SU-DHL-6 (cell line): ENCODE measurements around the gene RAB1B.

Experiments used
- H2AFZ ChIP-seq: fragments of 200-600 bp; sonication (generic); 2 replicates; pipeline ENCODE4 v1.6.1; 2014; ENCODE audit warnings: low read depth, mild to moderate bottlenecking, moderate library complexity, mixed read lengths, antibody characterized with exemption, low read length; ENCODE audit not compliant: severe bottlenecking
- H3F3A ChIP-seq: fragments of 200-600 bp; shearing (Covaris generic); 2 replicates; pipeline ENCODE4 v1.6.0; 2016; ENCODE audit warnings: antibody characterized with exemption, mild to moderate bottlenecking; ENCODE audit not compliant: insufficient read depth
- H3K27ac ChIP-seq: fragments of 200-600 bp; sonication (generic); 2 replicates; pipeline ENCODE4 v1.5.1; 2016; ENCODE audit warnings: low read depth, mild to moderate bottlenecking, low read length, moderate library complexity, mixed read lengths
- H3K27me3 ChIP-seq: fragments of 200-600 bp; sonication (generic), shearing (Covaris generic); 2 replicates; pipeline ENCODE4 v1.6.0; 2014; ENCODE audit warnings: mild to moderate bottlenecking, low read length
- H3K36me3 ChIP-seq: fragments of 200-600 bp; sonication (generic); 2 replicates; pipeline ENCODE4 v1.6.1; 2014; ENCODE audit warnings: mild to moderate bottlenecking, low read length, mixed read lengths
- H3K4me2 ChIP-seq: fragments of 300-600, 200-600 bp; shearing (Covaris generic), sonication (generic); 2 replicates; pipeline ENCODE4 v1.6.0; 2014; ENCODE audit warnings: low read length, low read depth, mild to moderate bottlenecking; ENCODE audit not compliant: poor library complexity, severe bottlenecking
- H3K4me3 ChIP-seq: fragments of 200-600 bp; sonication (generic); 2 replicates; pipeline ENCODE4 v1.5.1; 2014; ENCODE audit warnings: antibody characterized with exemption, low read length, mild to moderate bottlenecking, mixed read lengths; ENCODE audit not compliant: insufficient read depth, poor library complexity, severe bottlenecking
- H3K79me2 ChIP-seq: fragments of 200-600 bp; sonication (generic); 2 replicates; pipeline ENCODE4 v1.6.1; 2014; ENCODE audit warnings: mild to moderate bottlenecking, low read length, moderate library complexity; ENCODE audit not compliant: insufficient read depth
- H3K9ac ChIP-seq: fragments of 200-600 bp; sonication (generic); 2 replicates; pipeline ENCODE4 v1.7.0; 2014; ENCODE audit warnings: mild to moderate bottlenecking, low read length
- H3K9me2 ChIP-seq: fragments of 200-600 bp; sonication (generic); replicated peaks from 2 replicates; pipeline ENCODE4 v1.6.1; 2014; ENCODE audit warnings: low read length; ENCODE audit not compliant: insufficient read depth
- H3K9me3 ChIP-seq: fragments of 200-600 bp; sonication (generic); 2 replicates; pipeline ENCODE4 v1.6.1; 2014; ENCODE audit warnings: low read length, mixed read lengths; ENCODE audit not compliant: insufficient read depth
- H4K20me1 ChIP-seq: fragments of 200-600 bp; sonication (generic); 2 replicates; pipeline ENCODE4 v1.6.1; 2014; ENCODE audit warnings: low read depth, mild to moderate bottlenecking, antibody characterized with exemption, low read length, moderate library complexity, mixed read lengths
- EZH2phosphoT487 ChIP-seq: fragments of 200-600 bp; sonication (generic), shearing (Covaris generic); conservative IDR thresholded peaks from 2 replicates; pipeline ENCODE4 v1.6.1; 2018; ENCODE audit warnings: mild to moderate bottlenecking, antibody characterized with exemption, low read length, moderate library complexity, mixed read lengths
- TF ChIP-seq, protein P1 (sequence below): fragments of 200-600 bp; sonication (generic); IDR thresholded peaks from one replicate; pipeline ENCODE4 v1.5.1; 2017; ENCODE audit warnings: antibody characterized with exemption, mild to moderate bottlenecking, low read length, moderate library complexity; ENCODE audit not compliant: insufficient read depth, poor library complexity, severe bottlenecking

Gene RAB1B

DNA sequence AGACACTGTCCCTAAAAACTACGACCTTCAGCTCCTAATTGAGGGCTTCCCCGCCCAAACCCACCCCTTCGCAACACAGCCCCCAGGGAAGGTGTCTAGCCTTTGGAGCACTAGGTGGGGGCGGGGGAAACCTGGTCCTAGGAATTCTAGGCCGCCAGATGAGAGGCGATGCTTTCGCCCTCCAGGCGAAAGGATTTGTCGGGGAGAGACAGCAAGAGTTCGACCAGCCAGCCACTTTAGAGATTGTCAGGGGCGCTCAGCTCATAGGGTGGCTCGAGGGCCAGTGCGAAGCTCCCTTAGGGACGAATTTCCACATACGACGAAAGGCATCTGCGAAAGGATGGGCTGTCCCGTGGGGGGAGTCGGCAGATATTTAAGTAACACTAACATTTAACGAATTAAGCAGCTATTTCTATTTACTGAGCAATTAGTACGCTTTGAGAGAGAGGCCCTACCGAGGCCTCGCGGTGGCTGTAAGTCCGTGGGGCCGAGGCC, 43.1 kb downstream of the RAB1B start:
- Histone ChIP-seq H4K20me1 (no peaks in the 10 kb centered on the region), H3K27me3 (no peaks in the 10 kb centered on the region), H3K79me2 (no peaks in the 10 kb centered on the region), H3K4me3 (peak overlapping the region; percentile 67), H2AFZ (peak overlapping the region; percentile 55), H3F3A (no peaks in the 10 kb centered on the region), H3K9me2 (no peaks in the 10 kb centered on the region), H3K4me2 (peak overlapping the region; percentile 90), H3K27ac (no peak overlapping the region), H3K9me3 (no peaks in the 10 kb centered on the region), H3K36me3 (no peaks in the 10 kb centered on the region), H3K9ac (peak overlapping the region; percentile 41)
- TF ChIP-seq, protein P1, sequence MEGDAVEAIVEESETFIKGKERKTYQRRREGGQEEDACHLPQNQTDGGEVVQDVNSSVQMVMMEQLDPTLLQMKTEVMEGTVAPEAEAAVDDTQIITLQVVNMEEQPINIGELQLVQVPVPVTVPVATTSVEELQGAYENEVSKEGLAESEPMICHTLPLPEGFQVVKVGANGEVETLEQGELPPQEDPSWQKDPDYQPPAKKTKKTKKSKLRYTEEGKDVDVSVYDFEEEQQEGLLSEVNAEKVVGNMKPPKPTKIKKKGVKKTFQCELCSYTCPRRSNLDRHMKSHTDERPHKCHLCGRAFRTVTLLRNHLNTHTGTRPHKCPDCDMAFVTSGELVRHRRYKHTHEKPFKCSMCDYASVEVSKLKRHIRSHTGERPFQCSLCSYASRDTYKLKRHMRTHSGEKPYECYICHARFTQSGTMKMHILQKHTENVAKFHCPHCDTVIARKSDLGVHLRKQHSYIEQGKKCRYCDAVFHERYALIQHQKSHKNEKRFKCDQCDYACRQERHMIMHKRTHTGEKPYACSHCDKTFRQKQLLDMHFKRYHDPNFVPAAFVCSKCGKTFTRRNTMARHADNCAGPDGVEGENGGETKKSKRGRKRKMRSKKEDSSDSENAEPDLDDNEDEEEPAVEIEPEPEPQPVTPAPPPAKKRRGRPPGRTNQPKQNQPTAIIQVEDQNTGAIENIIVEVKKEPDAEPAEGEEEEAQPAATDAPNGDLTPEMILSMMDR: peak; percentile 59
- TF ChIP-seq EZH2phosphoT487: no peak

DNA sequence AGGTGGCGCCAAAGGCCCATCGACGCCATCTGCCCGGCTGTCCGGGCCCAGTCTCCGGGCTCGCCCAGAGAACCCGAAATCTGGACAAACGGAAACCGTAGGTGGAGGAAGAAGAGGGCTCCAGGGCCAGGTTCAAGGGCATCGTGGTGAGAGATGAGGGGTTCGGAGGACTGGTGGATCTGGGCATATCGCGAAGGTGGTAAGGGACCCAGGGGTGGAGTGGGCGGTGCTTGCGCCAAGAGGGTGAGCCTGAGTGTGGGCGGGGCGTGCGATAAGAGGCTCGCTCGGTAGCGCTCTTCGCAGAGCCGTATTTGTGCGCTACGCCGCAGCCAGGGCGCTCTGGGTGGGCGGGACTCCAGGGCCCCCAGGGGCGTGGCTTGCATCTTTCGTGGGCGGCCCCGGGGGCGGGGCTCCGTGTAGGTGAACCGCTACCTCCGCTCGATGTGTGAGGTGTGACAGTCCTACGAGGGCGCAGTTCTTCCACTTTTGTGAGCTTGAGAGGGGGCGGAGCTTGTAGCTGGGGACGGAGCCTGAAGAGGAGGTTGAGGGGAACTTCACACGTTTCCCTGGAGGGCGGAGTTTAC, 43.6 kb downstream of the RAB1B start:
- H3K27ac ChIP-seq: peak overlapping the region; percentile 71
- peak overlapping the region; percentile 92 for H2AFZ ChIP-seq
- no peak for TF ChIP-seq EZH2phosphoT487
- no peaks in the 10 kb centered on the region for H3K36me3 ChIP-seq
- H3K4me3 ChIP-seq: peak overlapping the region; percentile 67
- H3K9ac ChIP-seq: peak overlapping the region; percentile 49
- no peaks in the 10 kb centered on the region for H4K20me1 ChIP-seq
- H3K9me3 ChIP-seq: no peaks in the 10 kb centered on the region
- H3K27me3 ChIP-seq: no peaks in the 10 kb centered on the region
- H3K79me2 ChIP-seq: no peaks in the 10 kb centered on the region
- H3F3A ChIP-seq: no peaks in the 10 kb centered on the region
- peak overlapping the region; percentile 90 for H3K4me2 ChIP-seq
- no peaks in the 10 kb centered on the region for H3K9me2 ChIP-seq

DNA sequence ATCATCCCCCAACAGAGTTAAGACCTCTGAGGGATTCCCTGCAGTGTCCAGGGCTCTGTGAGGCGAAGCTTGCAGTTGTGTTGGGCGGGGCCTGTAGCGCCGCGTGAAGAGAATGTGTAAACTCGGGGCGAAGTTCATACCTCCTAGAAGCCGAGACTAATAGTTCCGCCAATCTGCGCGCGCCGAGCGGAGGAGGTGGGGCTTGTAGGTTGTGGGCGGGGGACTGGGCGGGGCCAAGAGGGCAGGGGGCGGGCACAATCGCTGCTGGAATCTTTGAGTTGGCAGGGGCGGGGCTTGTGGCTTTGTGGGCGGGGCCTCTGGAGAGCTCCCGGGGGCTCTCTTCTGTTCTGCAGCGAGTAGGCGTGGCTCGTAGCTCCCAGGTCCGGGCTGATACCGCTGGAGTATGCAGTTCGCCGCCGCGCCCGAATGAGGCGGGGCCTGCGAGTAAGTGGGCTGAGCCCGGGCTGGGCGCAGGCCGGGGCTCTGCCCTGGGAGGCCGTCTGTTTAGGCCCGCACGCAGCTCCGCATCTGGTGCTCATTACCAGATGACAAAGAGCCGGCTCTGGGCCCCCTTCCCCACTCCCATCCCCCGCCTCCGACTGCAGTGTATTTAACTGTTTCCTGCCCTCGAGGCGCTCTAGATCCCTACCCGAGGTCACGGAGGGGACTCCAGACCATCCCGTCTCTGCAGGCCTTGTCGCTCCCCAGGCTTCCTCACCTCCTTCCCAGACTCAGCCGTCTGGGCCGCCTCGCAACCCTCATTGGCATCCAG, 44.3 kb downstream of the RAB1B start:
- Histone ChIP-seq H3K4me3 (peak overlapping the region; percentile 67), H3K36me3 (no peaks in the 10 kb centered on the region), H3K9ac (peak overlapping the region; percentile 49)

More for the DNA sequence above, 44.3 kb downstream of the RAB1B start:
- H3K9me3 ChIP-seq: no peaks in the 10 kb centered on the region
- no peaks in the 10 kb centered on the region for H3K9me2 ChIP-seq
- peak overlapping the region; percentile 92 for H2AFZ ChIP-seq
- TF ChIP-seq EZH2phosphoT487: no peak
- TF ChIP-seq, protein P1: no peak
- no peaks in the 10 kb centered on the region for H3K79me2 ChIP-seq
- no peaks in the 10 kb centered on the region for H3F3A ChIP-seq
- H3K4me2 ChIP-seq: peak overlapping the region; percentile 90
- no peaks in the 10 kb centered on the region for H4K20me1 ChIP-seq
- no peaks in the 10 kb centered on the region for H3K27me3 ChIP-seq
- peak overlapping the region; percentile 71 for H3K27ac ChIP-seq
